Adipocyte (in vitro differentiated cells): ENCODE measurements around the gene PTN.

Experiments used
- DNase-seq: peaks from one replicate; pipeline ENCODE4 v3.0.0-alpha.2; 2015; ENCODE audit warnings: low read depth
- H3K27me3 ChIP-seq: replicated peaks from 2 replicates; pipeline ENCODE4 v1.7.0; 2013; ENCODE audit warnings: mild to moderate bottlenecking, low read length, moderate library complexity; ENCODE audit not compliant: control insufficient read depth, insufficient read depth
- H3K36me3 ChIP-seq: 2 replicates; pipeline ENCODE4 v1.7.0; 2013; ENCODE audit warnings: low read length, mild to moderate bottlenecking, moderate library complexity; ENCODE audit not compliant: control insufficient read depth, insufficient read depth, severe bottlenecking
- H3K4me1 ChIP-seq: 2 replicates; pipeline ENCODE4 v1.7.0; 2013; ENCODE audit warnings: mild to moderate bottlenecking, low read length, moderate library complexity; ENCODE audit not compliant: control insufficient read depth, insufficient read depth
- H3K4me3 ChIP-seq: 2 replicates; pipeline ENCODE4 v1.7.0; 2013; ENCODE audit warnings: mild to moderate bottlenecking, low read length, moderate library complexity
- H3K9ac ChIP-seq: 2 replicates; pipeline ENCODE4 v1.7.0; 2013; ENCODE audit warnings: mild to moderate bottlenecking, low read length, moderate library complexity
- H3K9me3 ChIP-seq: 2 replicates; pipeline ENCODE4 v1.7.0; 2013; ENCODE audit warnings: mild to moderate bottlenecking, low read length, moderate library complexity; ENCODE audit not compliant: control insufficient read depth

The PTN gene

GRCh38 chr7:137351941-137352340 lies 8.4 kb upstream of the PTN start:
- H3K36me3 ChIP-seq: no peaks in the 10 kb centered on the region
- no peak overlapping the region for H3K4me3 ChIP-seq
- H3K9ac ChIP-seq: no peak overlapping the region
- no peaks in the 10 kb centered on the region for H3K9me3 ChIP-seq
- no peak for DNase-seq
- H3K4me1 ChIP-seq: peaks cover 4% of the 10 kb centered on the region
- no peaks in the 10 kb centered on the region for H3K27me3 ChIP-seq

GRCh38 chr7:137345799-137346449 lies 2.4 kb upstream of the PTN start:
- Histone ChIP-seq H3K4me1 (peaks cover 10% of the 10 kb centered on the region), H3K9me3 (no peaks in the 10 kb centered on the region), H3K9ac (no peak overlapping the region), H3K27me3 (peaks cover 11% of the 10 kb centered on the region), H3K36me3 (no peaks in the 10 kb centered on the region), H3K4me3 (no peak overlapping the region)
- DNase-seq: no peak

- Histone ChIP-seq H3K4me1 (peaks cover 10% of the 10 kb centered on the region), H3K27me3 (peaks cover 11% of the 10 kb centered on the region), H3K9me3 (no peaks in the 10 kb centered on the region), H3K4me3 (peak overlapping the region; percentile 75), H3K36me3 (no peaks in the 10 kb centered on the region), H3K9ac (no peak overlapping the region)
- peak; percentile 25 for DNase-seq
Observed at GRCh38 chr7:137342828-137343261, 688 bp downstream of the PTN start.

GRCh38 chr7:137342265-137342664 lies 1.3 kb downstream of the PTN start:
- Histone ChIP-seq H3K36me3 (no peaks in the 10 kb centered on the region), H3K4me3 (no peak overlapping the region), H3K27me3 (peaks cover 11% of the 10 kb centered on the region), H3K9me3 (no peaks in the 10 kb centered on the region), H3K4me1 (peaks cover 10% of the 10 kb centered on the region), H3K9ac (no peak overlapping the region)
- peak; percentile 35 for DNase-seq

GRCh38 chr7:137337902-137338301 lies 5.6 kb downstream of the PTN start:
- DNase-seq: no peak
- Histone ChIP-seq H3K4me1 (no peaks in the 10 kb centered on the region), H3K4me3 (no peak overlapping the region), H3K9me3 (no peaks in the 10 kb centered on the region), H3K9ac (no peak overlapping the region), H3K36me3 (no peaks in the 10 kb centered on the region), H3K27me3 (no peaks in the 10 kb centered on the region)

- Histone ChIP-seq H3K9ac (no peak overlapping the region), H3K9me3 (no peaks in the 10 kb centered on the region), H3K4me1 (no peaks in the 10 kb centered on the region), H3K27me3 (no peaks in the 10 kb centered on the region), H3K36me3 (no peaks in the 10 kb centered on the region), H3K4me3 (no peak overlapping the region)
- DNase-seq: no peak
Observed at GRCh38 chr7:137335814-137336213, 7.7 kb downstream of the PTN start.

- DNase-seq: no peak
- Histone ChIP-seq H3K9me3 (no peaks in the 10 kb centered on the region), H3K36me3 (no peaks in the 10 kb centered on the region), H3K9ac (no peak overlapping the region), H3K4me1 (no peaks in the 10 kb centered on the region), H3K4me3 (no peak overlapping the region), H3K27me3 (no peaks in the 10 kb centered on the region)
Observed at GRCh38 chr7:137331378-137331777, 12.2 kb downstream of the PTN start.

GRCh38 chr7:137329411-137329810 lies 14.1 kb downstream of the PTN start:
- DNase-seq: no peak
- no peak overlapping the region for H3K4me3 ChIP-seq
- no peaks in the 10 kb centered on the region for H3K9me3 ChIP-seq
- no peaks in the 10 kb centered on the region for H3K4me1 ChIP-seq
- no peaks in the 10 kb centered on the region for H3K27me3 ChIP-seq
- no peaks in the 10 kb centered on the region for H3K36me3 ChIP-seq
- H3K9ac ChIP-seq: no peak overlapping the region

- Histone ChIP-seq H3K9me3 (no peaks in the 10 kb centered on the region), H3K36me3 (no peaks in the 10 kb centered on the region), H3K9ac (no peak overlapping the region), H3K4me1 (no peaks in the 10 kb centered on the region), H3K27me3 (no peaks in the 10 kb centered on the region), H3K4me3 (no peak overlapping the region)
- peak; percentile 59 for DNase-seq
Observed at GRCh38 chr7:137328373-137329120, 15.0 kb downstream of the PTN start.

GRCh38 chr7:137325927-137326326 lies 17.6 kb downstream of the PTN start:
- Histone ChIP-seq H3K4me1 (no peaks in the 10 kb centered on the region), H3K36me3 (no peaks in the 10 kb centered on the region), H3K9ac (no peak overlapping the region), H3K4me3 (no peak overlapping the region), H3K9me3 (peaks cover 6% of the 10 kb centered on the region), H3K27me3 (no peaks in the 10 kb centered on the region)
- peak; percentile 66 for DNase-seq

GRCh38 chr7:137324796-137325696 lies 18.5 kb downstream of the PTN start:
- Histone ChIP-seq H3K27me3 (no peaks in the 10 kb centered on the region), H3K36me3 (no peaks in the 10 kb centered on the region), H3K9me3 (peaks cover 6% of the 10 kb centered on the region), H3K9ac (no peak overlapping the region), H3K4me1 (no peaks in the 10 kb centered on the region), H3K4me3 (no peak overlapping the region)
- DNase-seq: no peak
